ENCODE measurements around the gene KCNMB2. TPM values are rescaled to one million over a fixed set of nuclear protein-coding genes. Genes with fewer than 3 reads are reported as not detected.
A peak's percentile ranks its signal among the peaks of the same experiment; 100 is the strongest.

KCNMB2 gene
- total RNA-seq, 1 donor from 2014 or later = not detected

- DNase-seq (ENCODE audit: low read depth) = no peak
Observed at GRCh38 chr3:178807694-178808093, 271.5 kb downstream of the KCNMB2 start.

- DNase-seq (ENCODE audit: low read depth) = no peak
Observed at GRCh38 chr3:178808748-178809147, 272.5 kb downstream of the KCNMB2 start.

GRCh38 chr3:178810181-178810580 is 273.9 kb downstream of the KCNMB2 start:
- no peak for DNase-seq (ENCODE audit: low read depth)

GRCh38 chr3:178822722-178823121 is 286.5 kb downstream of the KCNMB2 start:
- DNase-seq (ENCODE audit: low read depth) = no peak

DNA sequence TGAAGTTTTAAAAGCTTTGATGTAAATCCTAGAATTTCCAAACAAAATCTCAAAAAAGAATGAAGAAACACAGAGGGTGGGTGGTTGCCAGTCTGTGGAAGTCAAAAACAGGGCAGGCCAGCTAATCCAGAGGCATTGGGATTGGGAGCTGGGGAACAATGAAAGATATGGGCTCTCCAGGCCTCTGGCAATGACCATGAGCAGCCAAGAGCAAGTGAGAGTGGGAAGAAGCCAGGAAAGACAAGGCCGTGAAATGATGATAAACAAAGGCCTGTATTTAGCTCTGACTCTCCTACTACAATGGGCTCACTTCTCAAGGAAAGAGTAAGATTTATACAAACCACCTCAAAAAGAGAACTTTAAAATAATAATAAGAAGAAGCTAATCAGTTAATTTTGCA is 286.9 kb downstream of the KCNMB2 start:
- DNase-seq (ENCODE audit: low read depth) = no peak

DNA sequence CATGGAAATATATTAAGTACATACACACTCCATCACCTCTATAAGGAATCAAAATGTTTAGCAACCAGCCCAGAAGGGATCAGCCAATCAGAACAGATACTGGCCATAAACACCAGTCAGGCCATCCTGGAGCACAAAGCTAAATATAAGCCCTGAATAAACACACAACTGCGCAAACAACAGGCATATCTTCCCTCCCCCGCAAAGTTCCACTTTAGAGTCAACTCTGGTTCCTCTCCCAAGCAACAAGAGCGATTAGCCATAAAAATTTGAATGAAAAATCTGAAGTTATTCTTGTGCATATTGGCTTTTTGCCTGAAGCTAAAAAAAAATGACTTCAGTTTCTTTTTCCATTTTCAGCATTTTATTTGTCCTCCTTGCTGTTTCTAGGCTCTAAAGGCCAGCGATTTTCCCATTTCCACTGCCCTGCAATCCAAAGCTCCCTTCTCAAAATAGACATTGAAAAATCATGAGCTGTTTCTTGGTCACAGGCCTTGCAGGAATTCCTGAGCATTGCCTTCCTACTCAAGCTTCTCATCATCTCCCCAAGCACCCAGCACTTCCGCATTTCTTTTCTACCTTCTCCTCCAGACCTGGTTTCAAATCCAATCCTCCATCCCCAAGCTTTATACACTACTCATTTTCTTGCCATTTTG is 287.5 kb downstream of the KCNMB2 start:
- DNase-seq (ENCODE audit: low read depth) = no peak

DNA sequence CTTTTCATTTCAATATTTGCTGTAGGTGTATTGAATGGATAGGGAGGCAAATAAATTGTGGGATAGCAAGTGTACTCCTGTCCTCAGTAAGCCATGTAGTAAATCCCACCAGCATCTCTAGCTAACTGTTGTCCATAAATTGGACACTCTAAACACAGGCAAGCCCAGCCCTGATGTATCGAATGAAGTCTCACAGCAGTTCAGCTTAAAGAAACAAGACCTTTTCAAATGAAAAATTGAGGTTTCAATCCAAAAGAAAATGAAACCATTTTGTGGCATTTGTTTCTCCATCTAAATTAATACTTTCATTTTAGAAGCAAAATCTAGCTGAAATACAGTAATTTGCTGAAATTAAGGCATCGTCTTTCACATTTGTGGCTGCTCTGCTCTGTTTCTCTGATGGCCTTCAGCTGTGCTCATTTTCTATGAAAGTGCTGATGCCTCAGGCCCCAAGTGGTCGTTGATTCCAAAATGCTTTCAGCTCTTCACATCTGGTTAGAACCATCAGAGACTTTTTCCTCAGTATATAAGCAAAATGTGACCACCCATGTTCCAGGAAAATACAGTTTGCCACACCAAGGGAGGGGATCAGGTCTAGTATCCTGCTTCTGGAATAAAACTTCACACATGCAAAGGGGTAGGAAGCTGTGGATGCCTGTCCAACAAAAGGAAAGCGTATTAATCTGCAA is 290.3 kb downstream of the KCNMB2 start:
- no peak for DNase-seq (ENCODE audit: low read depth)

- DNase-seq (ENCODE audit: low read depth) = no peak
Observed at GRCh38 chr3:178827285-178827856, 291.1 kb downstream of the KCNMB2 start.

DNA sequence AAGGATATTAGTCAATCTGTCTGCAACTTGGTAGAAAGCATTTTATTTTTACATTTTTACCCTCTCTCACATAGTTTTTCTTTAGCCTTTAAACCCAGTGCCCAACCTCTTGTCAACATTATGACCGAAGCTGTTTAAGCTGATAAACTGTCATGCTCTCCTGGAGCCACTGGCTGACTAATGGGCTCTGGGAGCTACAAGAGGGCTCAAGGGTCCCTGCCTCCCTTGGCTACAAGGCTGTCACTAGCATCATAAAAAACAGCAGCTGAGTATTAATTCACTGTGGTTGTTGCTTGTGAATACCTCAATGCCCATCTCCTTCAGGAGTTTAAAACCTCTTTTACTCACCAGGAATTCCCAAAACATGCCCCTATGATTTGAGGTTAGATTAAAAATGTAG is 297.5 kb downstream of the KCNMB2 start:
- no peak for DNase-seq (ENCODE audit: low read depth)

GRCh38 chr3:178835033-178835432 is 298.8 kb downstream of the KCNMB2 start:
- no peak for DNase-seq (ENCODE audit: low read depth)

DNA sequence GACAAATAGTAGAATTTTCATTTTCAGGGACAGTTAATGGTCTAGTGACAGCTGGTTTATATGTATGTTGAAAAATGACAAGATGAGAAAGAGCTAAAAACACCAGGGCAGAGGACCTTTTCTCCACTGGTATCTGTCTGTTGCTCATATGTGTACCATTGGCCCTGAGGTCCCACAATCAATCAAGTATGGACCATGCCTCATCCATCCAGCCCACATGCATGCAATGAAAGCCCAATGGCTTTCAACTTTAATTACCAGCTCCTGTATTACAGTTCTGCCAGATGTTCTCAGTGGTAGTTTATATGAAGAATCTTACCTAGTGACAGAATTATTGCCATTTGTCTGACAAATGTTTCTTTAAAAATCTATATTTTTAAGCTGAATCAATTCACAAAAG is 301.3 kb downstream of the KCNMB2 start:
- DNase-seq (ENCODE audit: low read depth) = no peak

GRCh38 chr3:178840586-178840985 is 304.4 kb downstream of the KCNMB2 start:
- DNase-seq (ENCODE audit: low read depth) = no peak

DNA sequence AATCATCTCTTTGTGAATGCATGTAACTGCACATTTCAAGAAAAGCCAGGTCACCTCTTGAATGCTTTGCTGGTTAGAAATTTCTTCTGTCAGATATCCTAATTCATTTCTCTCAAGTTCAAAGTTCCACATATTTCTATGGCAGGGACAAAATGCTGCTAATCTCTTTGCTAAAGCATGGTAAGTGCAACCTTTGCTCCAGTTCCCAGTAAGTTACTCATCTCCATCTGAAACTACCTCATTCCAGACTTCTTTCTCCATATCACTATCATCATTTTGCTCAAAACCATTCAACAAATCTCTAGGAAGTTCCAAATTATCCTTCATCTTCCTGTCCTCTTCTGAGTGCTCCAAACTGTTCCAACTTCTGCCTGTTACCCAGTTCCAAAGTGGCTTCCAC is 304.8 kb downstream of the KCNMB2 start:
- no peak for DNase-seq (ENCODE audit: low read depth)

DNA sequence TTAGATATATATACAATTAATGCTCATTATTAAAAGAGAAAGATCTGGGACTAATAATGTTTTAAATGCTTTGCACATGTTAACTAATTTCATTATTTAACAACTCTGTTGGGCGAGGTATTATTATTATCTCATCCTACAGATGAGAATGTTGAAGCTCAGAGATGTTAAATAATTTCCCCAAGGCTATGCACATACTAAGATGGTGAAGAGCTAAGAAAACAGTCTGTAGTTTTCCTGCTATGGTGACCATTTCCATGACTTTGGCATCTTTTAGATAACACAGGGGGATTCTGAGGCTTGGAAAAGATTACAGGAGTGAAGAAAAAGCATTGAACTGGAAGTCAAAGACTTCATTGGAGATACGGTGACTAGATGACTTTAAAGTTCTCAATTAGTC is 308.7 kb downstream of the KCNMB2 start:
- DNase-seq (ENCODE audit: low read depth) = no peak

DNA sequence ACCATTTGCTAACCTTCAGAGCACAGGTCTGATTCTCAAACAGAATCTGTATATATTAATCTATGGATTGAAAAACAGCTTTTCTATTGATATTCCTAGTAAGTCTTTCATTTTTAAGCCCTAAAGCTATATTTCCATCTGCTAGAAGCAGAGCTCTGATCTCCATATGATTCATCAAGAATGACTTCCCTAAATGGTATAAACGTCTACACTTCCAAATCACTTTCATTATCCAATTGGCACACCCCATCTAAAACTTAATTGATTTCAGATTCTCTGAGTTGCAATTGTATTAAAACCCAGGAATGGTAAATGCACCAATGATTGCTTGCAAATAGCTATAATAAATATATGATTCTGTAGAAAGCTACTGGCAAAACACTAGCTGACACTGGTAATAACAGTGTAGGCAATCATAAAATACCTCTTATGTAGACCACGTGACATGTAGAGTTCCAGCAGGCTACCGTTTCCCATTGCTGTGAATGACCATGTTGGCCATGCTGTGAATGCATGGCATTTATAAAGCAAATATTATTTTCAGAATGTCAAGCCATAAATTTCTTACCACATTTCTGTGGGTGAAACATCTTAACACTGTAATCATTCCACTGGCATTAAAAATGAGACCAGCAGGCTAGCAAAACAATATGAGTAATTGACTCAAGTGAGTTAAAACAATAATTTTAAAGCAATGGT is 309.3 kb downstream of the KCNMB2 start:
- DNase-seq (ENCODE audit: low read depth) = peak; percentile 18

DNA sequence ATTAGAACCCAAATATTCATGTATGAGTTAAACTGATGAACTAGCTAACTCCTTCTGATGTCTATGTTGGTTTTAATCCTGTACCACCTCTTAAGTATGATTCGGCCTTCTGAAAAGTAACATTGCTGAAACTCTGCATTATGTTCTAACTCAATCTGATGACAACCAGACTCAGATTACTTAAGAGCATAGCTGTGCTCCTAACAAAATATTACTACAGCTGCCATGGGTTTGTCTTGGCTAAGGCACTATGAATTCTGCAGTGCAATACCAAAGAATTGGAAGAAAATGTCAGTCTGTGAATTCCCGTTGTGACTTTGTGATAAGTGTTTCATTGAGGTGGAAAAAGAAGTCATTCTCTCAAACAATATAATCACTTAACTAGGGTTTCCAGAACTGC is 311.0 kb downstream of the KCNMB2 start:
- DNase-seq (ENCODE audit: low read depth) = no peak

DNA sequence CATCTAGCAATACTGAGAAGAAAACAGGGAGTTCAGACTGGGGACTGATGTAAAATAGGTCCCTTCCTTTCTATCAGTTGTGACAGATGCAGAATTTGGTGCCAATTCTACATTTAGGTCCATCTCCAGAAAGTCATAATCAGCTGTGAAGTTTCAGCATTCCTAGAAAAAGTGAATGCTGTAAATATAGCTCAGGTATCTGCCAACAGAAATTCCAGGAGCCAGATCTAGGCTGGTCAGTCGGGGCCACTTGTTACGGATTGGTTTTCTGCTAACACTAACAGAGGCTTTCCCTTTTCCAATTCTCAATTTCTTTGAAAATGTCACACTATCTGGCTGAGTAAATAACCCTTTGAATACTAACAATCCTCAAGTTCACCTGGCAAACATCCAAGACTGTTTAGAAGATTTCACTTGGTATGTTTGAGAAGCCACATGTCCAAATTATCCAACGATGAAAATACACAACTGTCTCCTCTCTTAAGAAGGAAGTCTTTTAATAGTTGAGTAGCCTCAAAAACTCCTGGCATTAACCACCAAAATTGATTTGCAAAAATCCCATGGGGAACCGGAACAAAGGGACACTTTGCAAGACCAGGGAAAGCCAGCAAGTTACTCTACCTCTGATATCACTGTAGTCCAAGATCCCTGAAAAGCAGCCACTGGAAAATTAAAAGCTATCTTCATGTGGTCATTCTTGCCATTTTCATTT is 313.1 kb downstream of the KCNMB2 start:
- peak; percentile 4 for DNase-seq (ENCODE audit: low read depth)

DNA sequence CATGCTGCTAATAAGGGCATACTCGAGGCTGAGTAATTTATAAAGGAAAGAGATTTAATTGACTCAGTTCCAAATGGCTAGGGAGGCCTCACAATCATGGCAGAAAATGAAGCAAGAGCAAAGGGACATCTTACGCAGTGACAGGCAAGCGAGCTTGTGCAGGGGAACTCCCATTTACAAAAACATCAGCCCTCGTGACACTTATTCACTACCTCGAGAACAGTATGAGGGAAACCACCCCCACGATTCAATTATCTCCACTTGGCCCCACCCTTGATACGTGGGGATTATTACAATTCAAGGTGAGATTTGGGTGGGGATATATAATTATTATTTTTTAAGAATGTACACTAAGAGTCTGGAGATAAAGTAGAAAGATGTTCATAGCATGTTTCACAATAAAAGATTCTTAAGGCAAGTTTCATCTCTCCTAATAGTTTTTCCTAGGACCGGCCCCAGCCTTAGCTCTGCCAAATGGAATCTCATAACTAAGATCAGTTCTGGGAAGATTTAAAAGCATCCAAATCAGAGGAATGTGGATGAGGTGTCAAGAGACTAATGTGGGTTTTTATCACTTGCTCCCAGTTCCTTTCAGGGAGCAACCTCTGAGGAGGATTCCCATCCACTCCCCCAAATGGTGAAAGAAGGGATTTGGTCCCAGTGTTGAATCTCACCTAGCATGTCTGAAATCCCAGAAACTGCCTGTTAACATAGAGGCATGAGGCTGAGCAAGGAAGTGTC is 314.4 kb downstream of the KCNMB2 start:
- DNase-seq (ENCODE audit: low read depth) = no peak

DNA sequence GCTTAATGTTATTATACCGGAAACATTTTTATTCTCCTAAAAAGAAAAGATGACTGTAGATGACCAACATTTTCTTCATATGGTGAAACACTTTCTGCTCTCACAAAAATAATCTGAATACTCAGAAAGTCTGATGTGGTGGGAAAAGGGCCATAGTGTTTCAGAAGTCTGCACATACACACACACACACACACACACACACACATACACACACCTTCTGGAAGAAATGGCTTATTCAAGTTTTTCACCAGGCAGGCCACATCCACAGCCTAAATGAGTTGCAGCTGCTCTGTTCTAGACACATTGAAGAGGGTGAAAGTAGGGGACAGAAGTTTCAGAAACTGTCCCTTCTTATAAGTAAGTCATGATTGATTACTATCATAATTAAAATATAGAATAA is 315.3 kb downstream of the KCNMB2 start:
- no peak for DNase-seq (ENCODE audit: low read depth)

DNA sequence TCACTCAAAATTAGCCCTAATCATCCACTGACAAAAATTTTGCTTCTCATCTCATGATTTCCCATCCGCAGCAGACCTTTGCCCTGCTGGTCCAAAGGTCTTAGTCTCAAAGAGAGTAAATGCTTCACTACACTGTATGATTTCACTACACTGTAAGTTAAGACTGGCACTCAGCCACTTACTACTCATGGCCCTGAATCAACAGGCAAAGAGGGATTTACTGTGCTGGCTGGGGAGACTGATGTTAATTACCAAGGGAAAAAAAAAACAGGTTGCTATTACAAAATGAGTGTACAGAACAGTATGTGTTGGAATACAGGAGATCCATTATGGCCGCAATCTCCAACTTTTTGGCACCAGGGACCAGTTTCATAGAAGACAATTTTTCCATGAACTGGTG is 320.6 kb downstream of the KCNMB2 start:
- peak; percentile 18 for DNase-seq (ENCODE audit: low read depth)

GRCh38 chr3:178859386-178859785 is 323.1 kb downstream of the KCNMB2 start:
- DNase-seq (ENCODE audit: low read depth) = no peak

All from renal cortical epithelial cell (primary cell).